HG03342 (cell line): ENCODE results near the gene NFU1.

ENCODE experiments used
- ATAC-seq: cut with Tn5 transposase; IDR thresholded peaks from one replicate; pipeline ENCODE4 v1.9.1; 2021; ENCODE audit warnings: mild to moderate bottlenecking, moderate library complexity; ENCODE audit not compliant: unreplicated experiment

NFU1 gene

DNA sequence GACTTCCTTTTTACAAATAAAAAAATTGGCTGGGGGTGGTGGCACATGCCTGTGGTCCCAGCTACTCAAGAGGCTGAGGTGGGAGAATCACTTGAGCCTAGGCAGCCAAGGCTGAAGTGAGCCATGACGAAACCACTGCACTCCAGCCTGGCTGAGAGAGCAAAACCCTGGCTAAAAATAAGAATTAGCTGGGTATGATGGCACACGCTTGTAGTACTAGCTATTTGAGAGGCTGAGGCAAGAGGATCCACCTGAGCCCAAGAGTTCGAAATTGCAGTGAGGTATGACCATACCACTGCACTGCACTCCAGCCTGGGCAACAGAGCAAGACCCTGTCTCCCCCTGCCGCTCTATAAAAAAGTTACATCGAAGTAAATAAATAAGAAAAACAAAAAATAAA is 83.9 kb downstream of the NFU1 start:
- ATAC-seq, result no peak

DNA sequence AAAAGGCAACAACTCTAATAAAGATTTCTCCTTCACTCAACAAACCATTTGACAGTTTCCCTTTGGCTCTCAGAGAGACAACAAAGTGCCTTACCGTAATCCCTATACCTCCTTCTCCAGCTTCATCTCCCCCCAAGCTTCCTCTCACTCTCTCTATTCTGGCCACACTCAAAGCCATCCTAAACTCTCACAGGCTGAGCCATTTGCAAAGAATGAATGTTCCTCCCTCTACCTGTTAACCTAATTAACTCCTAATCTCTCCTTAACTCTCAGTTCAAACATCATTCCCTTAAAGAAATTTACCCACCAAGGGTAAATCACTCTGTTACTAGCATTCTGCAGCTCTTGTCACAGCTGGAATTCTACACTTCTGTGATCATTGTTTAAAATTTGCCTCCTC is 88.5 kb downstream of the NFU1 start:
- ATAC-seq, result no peak
